Neural crest cell (in vitro differentiated cells): ENCODE data around the gene HMGA1. TPM values are rescaled to one million over a fixed set of nuclear protein-coding genes. Genes with fewer than 3 reads are reported as not detected.
A peak's percentile ranks its signal among the peaks of the same experiment; 100 is the strongest.

Source experiments
- DNase-seq: peaks from one replicate; pipeline ENCODE4 v3.0.0; 2021; ENCODE audit warnings: low read depth, mixed read lengths, low spot score
- H3K27ac Mint-ChIP-seq: one replicate; pipeline ENCODE4 v1.8.0; 2021; ENCODE audit warnings: mild to moderate bottlenecking, mixed read lengths; ENCODE audit not compliant: unreplicated experiment
- H3K27me3 Mint-ChIP-seq: 2 replicates; pipeline ENCODE4 v1.8.0; 2021; ENCODE audit warnings: low read depth, mild to moderate bottlenecking, mixed read lengths
- H3K36me3 Mint-ChIP-seq: 2 replicates; pipeline ENCODE4 v1.8.0; 2021; ENCODE audit warnings: low read depth, mild to moderate bottlenecking, mixed read lengths
- H3K4me1 Mint-ChIP-seq: 2 replicates; pipeline ENCODE4 v1.8.0; 2021; ENCODE audit warnings: mixed read lengths
- H3K4me3 Mint-ChIP-seq: one replicate; pipeline ENCODE4 v1.8.0; 2021; ENCODE audit warnings: mild to moderate bottlenecking, mixed read lengths
- H3K9me3 Mint-ChIP-seq: 2 replicates; pipeline ENCODE4 v1.8.0; 2021; ENCODE audit warnings: mixed read lengths
- CTCF ChIP-seq: fragments of 200-600 bp; sonication (generic); conservative IDR thresholded peaks from 2 replicates; pipeline ENCODE4 v1.5.0; 2021; ENCODE audit warnings: antibody characterized with exemption, mild to moderate bottlenecking
- long read RNA-seq: library from polyadenylated mRNA; unstranded; transcript quantifications from one replicate; pipeline ENCODE4 v2.0.0, GENCODE V29; 2020
- total RNA-seq: library from RNA; stranded (reverse); gene quantifications from 2 replicates; pipeline ENCODE4 v1.2.1, GENCODE V29; 2021

The HMGA1 gene
- total RNA-seq: 1,143 and 1,176 TPM in 2 replicates
- long read RNA-seq, partial matches to known transcripts: 0 of 10 reads
- long read RNA-seq, other reads (novel, unspliced or antisense): 10 of 10 reads

- Mint-ChIP-seq H3K4me3 (peak within 1 kb of the TSS; percentile 93), H3K9me3 (no peaks in the 10 kb centered on the region), H3K27ac (peak within 1 kb of the TSS; percentile 96), H3K27me3 (peaks cover 6% of the 10 kb centered on the region), H3K36me3 (peaks cover 6% of the 10 kb centered on the region), H3K4me1 (peaks cover 50% of the 10 kb centered on the region)
- peak; percentile 79 for DNase-seq
- no peak for TF ChIP-seq CTCF
Observed at GRCh38 chr6:34236443-34237315, at the start of gene HMGA1. HMGA1 (plus strand) TSS chr6:34236873; CDS start chr6:34240781, 3,908 bp downstream.

GRCh38 chr6:34189806-34190503 lies 46.7 kb upstream of the HMGA1 start:
- H3K27me3 Mint-ChIP-seq: no peaks in the 10 kb centered on the region
- no peak overlapping the region for H3K27ac Mint-ChIP-seq
- DNase-seq: no peak
- no peak overlapping the region for H3K4me3 Mint-ChIP-seq
- no peaks in the 10 kb centered on the region for H3K9me3 Mint-ChIP-seq
- no peaks in the 10 kb centered on the region for H3K4me1 Mint-ChIP-seq
- H3K36me3 Mint-ChIP-seq: no peaks in the 10 kb centered on the region
- no peak for TF ChIP-seq CTCF

- Mint-ChIP-seq H3K4me3 (no peak overlapping the region), H3K36me3 (no peaks in the 10 kb centered on the region), H3K27ac (no peak overlapping the region), H3K9me3 (no peaks in the 10 kb centered on the region), H3K4me1 (no peaks in the 10 kb centered on the region), H3K27me3 (peaks cover 2% of the 10 kb centered on the region)
- TF ChIP-seq CTCF: no peak
- no peak for DNase-seq
Observed at GRCh38 chr6:34190504-34191122, 46.1 kb upstream of the HMGA1 start.

- peaks cover 5% of the 10 kb centered on the region for H3K4me1 Mint-ChIP-seq
- H3K27me3 Mint-ChIP-seq: peaks cover 2% of the 10 kb centered on the region
- no peak for DNase-seq
- H3K27ac Mint-ChIP-seq: peak overlapping the region; percentile 27
- H3K9me3 Mint-ChIP-seq: no peaks in the 10 kb centered on the region
- H3K36me3 Mint-ChIP-seq: no peaks in the 10 kb centered on the region
- no peak overlapping the region for H3K4me3 Mint-ChIP-seq
- TF ChIP-seq CTCF: no peak
Observed at GRCh38 chr6:34194772-34195171, 41.9 kb upstream of the HMGA1 start.

GRCh38 chr6:34195726-34196115 lies 41.0 kb upstream of the HMGA1 start:
- H3K36me3 Mint-ChIP-seq: no peaks in the 10 kb centered on the region
- no peaks in the 10 kb centered on the region for H3K9me3 Mint-ChIP-seq
- H3K27me3 Mint-ChIP-seq: peaks cover 2% of the 10 kb centered on the region
- no peak overlapping the region for H3K4me3 Mint-ChIP-seq
- peaks cover 9% of the 10 kb centered on the region for H3K4me1 Mint-ChIP-seq
- no peak for DNase-seq
- no peak overlapping the region for H3K27ac Mint-ChIP-seq
- no peak for TF ChIP-seq CTCF
